Bronchial epithelial cell (primary cell): Measurements from ENCODE around the gene PHF2. TPM values are rescaled to one million over a fixed set of nuclear protein-coding genes. Genes with fewer than 3 reads are reported as not detected.

Experiments
- DNase-seq: peaks from one replicate; pipeline ENCODE4 v3.0.0-alpha.2; 2010; ENCODE audit warnings: low read depth
- FAIRE-seq: peaks from 2 replicates; lab custom pipeline; 2011; peaks lifted over from hg19 to GRCh38; lab: Jason Lieb, UNC
- H3K27me3 ChIP-seq: 2 replicates; pipeline ENCODE4 v1.5.1; 2011; ENCODE audit warnings: low read length; ENCODE audit not compliant: control insufficient read depth, insufficient read depth
- H3K36me3 ChIP-seq: 2 replicates; pipeline ENCODE4 v1.5.1; 2011; ENCODE audit warnings: low read length; ENCODE audit not compliant: control insufficient read depth, insufficient read depth
- H3K4me3 ChIP-seq: 2 replicates; pipeline ENCODE4 v1.5.1; 2011; ENCODE audit warnings: mild to moderate bottlenecking, low read depth, low read length, control low read depth
- total RNA-seq: library from RNA; depleted of rRNA; stranded (reverse); fragments of >200 nt; gene quantifications from 2 replicates; pipeline ENCODE4 v1.2.1, GENCODE V29; 2014
- TF ChIP-seq, protein P1 (sequence below): IDR thresholded peaks from 2 replicates; pipeline ENCODE4 v1.5.1; 2011; ENCODE audit warnings: mild to moderate bottlenecking, moderate library complexity, low read length, control low read depth, inconsistent platforms; ENCODE audit not compliant: insufficient read depth, severe bottlenecking

PHF2 gene
- total RNA-seq, 1 donor from 2014 or later: 10.0 TPM

DNA sequence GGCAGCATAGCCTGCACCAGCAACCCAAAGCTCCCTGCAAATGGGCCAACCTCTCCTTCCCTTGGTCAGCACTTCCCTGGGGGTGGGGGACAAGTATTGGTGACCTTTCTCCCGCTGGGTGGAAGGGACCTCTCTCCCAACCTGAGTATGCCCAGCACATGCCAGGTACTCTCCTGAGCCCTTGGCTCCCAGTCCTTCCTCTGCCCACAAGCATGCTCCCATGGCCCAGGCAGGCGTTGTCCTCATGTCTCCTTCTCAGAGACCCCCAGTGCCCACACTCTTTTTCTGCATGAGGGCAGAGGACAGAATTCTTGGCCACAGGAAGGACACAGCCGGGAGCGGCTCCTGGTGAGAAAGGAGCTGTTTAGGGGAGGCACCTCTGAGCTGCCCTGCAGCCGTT, 60.3 kb downstream of the PHF2 start:
- DNase-seq (no peak), FAIRE-seq (no peak)
- H3K4me3 ChIP-seq: no peak overlapping the region
- TF ChIP-seq, protein P1, sequence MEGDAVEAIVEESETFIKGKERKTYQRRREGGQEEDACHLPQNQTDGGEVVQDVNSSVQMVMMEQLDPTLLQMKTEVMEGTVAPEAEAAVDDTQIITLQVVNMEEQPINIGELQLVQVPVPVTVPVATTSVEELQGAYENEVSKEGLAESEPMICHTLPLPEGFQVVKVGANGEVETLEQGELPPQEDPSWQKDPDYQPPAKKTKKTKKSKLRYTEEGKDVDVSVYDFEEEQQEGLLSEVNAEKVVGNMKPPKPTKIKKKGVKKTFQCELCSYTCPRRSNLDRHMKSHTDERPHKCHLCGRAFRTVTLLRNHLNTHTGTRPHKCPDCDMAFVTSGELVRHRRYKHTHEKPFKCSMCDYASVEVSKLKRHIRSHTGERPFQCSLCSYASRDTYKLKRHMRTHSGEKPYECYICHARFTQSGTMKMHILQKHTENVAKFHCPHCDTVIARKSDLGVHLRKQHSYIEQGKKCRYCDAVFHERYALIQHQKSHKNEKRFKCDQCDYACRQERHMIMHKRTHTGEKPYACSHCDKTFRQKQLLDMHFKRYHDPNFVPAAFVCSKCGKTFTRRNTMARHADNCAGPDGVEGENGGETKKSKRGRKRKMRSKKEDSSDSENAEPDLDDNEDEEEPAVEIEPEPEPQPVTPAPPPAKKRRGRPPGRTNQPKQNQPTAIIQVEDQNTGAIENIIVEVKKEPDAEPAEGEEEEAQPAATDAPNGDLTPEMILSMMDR: no peak
- H3K27me3 ChIP-seq: no peaks in the 10 kb centered on the region
- peaks cover 9% of the 10 kb centered on the region for H3K36me3 ChIP-seq

DNA sequence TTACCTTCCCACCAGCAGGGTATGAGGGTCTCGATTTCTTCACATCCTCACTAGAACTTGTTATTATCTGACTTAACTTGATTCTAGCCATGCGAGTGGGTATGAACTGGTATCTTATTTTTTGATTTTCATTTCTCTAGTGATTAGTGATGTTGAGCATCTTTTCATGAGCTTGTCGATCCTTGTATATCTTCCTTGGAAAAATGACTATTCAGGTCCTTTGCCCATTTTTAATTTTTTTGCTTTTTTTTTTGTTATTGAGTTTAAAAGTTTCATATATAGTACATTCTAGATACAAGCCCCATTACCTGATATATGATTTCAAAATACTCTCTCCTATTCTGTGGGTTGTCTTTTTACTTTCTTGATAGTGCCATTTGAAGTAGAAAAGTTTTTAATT, 61.5 kb downstream of the PHF2 start:
- peaks cover 7% of the 10 kb centered on the region for H3K36me3 ChIP-seq
- FAIRE-seq: no peak
- TF ChIP-seq, protein P1: no peak
- no peak for DNase-seq
- no peak overlapping the region for H3K4me3 ChIP-seq
- no peaks in the 10 kb centered on the region for H3K27me3 ChIP-seq

DNA sequence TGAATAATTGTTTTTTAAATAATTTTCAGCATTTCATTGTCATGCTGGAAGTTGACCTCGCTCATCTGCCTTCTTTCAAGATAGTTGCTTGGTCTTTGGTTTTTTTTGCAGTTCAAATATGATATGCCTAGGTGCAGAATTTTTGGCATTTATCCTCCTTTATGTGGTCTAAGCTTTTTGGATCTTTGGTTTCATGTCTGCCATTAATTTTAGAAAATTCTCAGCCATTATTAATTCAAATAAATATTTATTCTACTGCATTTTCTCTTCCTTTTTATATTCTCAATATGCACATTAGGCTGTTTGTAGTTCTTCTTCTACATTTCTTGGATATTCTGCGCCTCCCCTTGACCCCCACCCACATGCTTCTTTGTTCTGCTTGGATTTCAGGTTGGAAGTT, 63.6 kb downstream of the PHF2 start:
- Histone ChIP-seq H3K4me3 (no peak overlapping the region), H3K36me3 (peaks cover 9% of the 10 kb centered on the region), H3K27me3 (no peaks in the 10 kb centered on the region)
- TF ChIP-seq, protein P1: no peak
- no peak for FAIRE-seq
- no peak for DNase-seq

DNA sequence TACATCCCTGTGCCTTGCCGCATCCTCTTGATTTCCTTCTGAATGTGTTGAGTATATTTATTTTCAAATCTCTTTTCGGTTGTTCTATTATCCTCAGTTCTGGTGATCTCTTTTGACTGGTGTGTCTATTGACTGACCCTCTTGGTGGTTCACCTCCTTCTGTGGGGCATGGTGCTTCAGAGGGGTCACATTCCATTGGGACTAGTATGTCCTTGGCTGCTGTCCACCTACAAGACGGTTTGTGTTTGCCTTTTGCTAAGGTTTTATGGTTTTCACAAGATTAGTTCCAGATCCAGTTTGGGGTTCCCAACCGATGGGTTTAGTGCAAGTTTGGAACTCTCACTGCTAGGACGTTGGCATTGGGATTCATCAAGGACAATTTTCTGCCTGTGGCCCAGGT, 66.6 kb downstream of the PHF2 start:
- DNase-seq: no peak
- no peak overlapping the region for H3K4me3 ChIP-seq
- H3K36me3 ChIP-seq: peaks cover 8% of the 10 kb centered on the region
- TF ChIP-seq, protein P1: no peak
- H3K27me3 ChIP-seq: no peaks in the 10 kb centered on the region
- no peak for FAIRE-seq

DNA sequence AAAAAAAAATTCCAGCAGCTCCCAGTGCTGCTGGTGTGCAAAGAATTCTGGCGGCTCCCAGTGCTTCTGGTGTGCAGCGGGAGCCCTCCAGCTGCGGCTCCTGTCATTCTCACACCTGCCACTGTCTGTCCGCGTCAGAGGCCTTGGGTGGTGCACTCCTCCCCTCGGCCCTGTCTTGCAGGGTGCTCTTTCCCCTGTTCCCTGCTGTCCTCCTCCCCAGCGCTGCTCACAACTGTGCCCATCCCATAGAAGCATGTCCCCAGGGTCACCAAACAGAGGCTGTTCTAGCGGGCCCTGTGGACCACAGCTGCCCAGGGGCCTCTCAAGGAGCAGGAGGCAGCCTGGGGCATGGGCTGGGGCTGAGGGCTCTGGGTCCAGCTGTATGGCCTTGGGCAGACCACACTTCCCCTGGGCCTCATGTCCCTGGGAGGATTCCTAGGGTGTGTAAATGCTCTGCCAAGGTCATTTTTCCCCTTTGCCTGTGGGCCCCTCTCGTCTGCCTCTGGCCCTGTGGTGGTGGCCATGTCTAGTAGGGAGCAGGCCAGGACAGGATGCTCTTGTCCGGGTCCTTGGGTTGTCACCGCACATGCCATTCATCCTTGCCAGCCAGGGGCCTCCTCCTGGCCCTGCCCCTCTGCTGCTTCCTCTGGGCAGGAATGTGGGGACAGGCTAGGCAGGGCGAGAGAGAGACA, 68.2 kb downstream of the PHF2 start:
- no peaks in the 10 kb centered on the region for H3K27me3 ChIP-seq
- H3K36me3 ChIP-seq: peaks cover 10% of the 10 kb centered on the region
- H3K4me3 ChIP-seq: no peak overlapping the region
- TF ChIP-seq, protein P1: no peak
- DNase-seq: no peak
- FAIRE-seq: no peak
